Kidney glomerular epithelial cell (primary cell): ENCODE data around the gene AP5B1.
"Not testable (repeated sequence)": the region's sequence is repeated elsewhere in the genome, so short reads cannot be mapped to it uniquely, and the experiment has no call there.

ENCODE experiments used
- DNase-seq: peaks from one replicate; lab custom pipeline; 2025; lab: John Stamatoyannopoulos, UW

AP5B1 gene

DNA sequence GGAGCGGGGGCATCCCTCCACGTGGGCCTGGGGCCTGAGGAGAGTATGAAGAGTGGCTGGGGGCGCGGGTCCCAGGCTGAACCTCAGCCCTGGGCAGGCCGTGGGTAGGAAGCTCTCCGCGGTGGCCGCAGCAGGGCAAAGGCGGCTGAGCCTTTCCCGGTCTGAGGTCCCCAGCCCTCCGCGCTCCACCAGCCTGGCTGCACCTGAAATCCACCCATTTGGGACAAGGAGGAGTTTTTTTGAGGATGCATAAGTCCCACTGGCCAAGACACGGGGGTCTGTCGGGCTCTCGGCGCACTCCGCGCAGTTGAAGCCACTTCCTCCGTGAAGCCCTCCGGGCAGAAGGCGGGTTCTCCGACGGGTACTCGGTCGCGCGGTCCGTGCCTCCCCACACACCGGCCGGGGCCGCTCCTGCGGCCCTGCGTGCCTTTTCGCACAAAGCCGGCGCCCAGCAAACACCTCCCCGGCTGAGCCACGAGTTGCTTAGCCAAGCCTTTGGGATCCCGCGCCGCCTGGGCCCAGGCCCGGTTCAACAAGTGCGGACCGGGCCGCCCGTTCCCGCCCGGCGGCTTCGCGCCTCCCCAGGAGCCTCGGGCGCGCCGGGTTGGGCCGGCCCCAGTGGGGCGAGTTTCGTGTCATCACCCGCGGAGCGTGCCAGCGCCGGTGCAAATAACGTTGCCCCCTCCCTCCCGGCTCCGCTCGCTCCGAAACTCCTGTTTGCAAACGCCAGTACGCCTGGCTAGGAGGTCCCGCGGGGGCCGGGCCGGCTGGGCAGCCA, 5.4 kb upstream of the AP5B1 start:
- DNase-seq, result no peak

DNA sequence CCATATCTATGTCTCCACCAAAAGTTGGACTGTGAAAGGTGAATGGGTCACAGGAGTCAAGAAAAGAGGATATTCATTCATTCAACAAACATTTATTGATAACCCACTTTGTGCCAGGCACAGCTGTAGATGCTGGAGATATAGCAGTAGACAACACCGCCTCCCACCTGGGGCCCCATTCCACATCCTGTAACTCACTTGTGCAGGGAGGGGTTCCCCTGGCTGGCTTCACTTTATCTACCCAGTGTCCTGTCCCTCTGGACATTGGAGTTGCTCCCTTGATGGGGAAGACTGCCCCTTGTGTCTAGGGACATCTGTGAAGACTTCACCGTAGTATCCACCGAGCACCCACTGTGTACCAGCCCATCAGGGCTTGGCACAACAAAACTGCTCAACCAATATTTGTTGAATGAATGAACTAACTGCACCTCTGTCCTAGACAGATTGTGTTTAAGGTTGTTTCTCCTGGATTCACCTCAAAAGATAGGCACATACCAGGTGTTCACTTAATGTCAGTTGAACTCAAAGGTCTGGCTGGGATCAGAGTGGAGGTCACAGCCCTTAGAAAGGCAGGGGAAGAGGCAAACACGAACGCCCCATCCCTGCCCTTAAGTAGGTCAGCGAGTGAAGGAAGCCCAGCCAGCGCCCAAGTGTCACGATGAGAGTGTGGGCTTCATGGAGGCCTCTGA, 4.7 kb upstream of the AP5B1 start:
- DNase-seq, result no peak

DNA sequence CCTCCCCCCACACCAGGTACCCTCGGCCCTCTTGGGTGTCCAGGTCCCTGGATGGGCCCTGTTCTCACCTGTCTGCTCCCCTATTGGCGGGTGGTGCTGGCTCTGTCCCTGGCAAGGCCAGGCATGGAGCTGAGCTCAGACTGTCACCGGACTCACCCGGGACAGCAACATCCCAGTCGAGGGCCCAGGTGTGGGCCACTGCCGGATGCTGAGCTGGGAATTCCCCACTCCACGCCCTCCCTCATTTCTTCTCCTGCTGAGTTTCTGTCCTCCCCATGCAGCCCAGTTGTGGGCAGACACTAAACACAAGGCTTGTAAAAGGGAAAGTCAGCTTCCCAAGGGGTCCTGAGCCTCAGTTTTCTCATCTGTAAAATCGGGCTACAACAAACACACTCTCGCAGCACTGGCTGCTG, 2.0 kb upstream of the AP5B1 start:
- DNase-seq, result no peak

DNA sequence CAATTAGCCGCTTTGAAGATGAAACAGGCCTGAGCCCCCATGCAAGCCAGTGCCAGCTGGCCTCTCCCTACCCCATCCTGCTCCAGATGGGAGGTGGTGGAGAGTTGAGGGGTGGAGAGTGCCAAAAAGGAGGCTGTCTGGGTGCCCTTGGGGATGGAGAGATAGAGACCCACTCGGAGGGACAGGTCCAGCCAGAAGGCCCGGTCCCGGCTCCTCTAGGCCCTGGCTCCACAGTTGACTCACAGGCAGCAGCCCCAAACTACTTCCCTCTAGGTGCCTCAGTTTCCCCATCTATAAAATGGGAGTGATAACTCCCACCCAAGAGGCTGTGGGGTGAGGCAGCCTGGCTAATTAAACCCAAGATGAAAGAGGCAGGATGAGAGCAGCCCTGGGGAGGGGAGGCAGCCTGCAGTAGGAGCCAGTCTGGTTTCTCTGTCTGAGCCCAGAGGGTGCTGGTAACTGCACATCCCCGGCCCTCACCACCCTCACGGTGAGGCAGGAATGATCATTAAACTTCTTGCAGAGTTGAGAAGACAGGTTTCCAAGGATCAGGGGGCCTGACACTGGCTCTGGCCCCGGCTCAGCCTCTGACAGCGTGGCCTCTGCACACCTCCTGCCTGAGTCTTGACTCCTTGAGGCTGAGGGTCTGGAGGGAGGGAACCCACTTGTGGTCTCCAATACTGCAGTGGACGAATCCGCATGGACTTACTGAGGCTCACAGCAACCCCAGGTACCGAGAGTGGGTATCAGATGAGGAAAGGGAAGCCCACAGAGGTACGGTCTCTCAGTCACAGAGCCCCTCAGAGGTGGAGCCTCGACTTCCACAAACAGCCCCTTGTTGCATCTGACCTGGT, 1.4 kb upstream of the AP5B1 start:
- DNase-seq, result no peak

DNA sequence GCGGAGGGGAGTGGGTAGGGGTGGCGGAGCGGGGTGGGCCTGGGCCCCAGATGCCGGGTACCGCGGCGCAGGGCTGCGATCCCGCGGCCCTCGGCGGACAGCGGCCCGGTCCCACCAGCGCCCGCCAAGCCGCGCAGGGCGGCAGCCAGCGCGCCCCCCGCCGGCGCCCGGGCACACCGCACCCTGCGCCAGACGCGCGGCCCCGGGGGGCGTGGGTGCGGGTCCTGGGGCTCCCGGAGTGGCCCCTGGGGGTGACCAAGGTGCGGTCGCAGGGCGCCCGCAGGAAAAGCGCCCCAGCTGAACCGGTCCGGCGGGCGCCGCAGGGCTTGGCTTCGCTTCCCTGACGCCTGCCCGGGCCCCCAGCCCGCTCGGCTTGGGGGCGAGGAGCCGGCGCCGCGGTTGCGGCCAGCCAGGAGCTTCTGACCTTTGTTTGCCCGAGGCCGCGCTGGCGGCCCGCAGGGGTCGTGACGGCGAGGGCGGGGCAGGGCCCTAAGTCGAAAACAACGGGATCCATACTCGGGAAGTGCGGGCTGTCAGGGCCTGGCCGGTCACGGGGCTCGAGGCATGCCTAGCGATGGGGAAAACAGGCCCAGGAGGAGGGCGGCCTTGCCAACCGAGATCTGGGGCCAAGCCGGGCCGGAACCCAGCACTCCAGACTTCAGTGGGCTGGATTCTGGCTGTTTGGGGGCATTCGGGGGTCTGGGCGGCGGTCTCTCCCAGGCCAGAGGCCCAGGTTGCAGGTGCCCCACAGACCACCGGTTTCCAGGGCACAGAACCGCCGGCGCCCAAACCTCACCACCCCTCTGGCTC, 581 bp upstream of the AP5B1 start:
- DNase-seq, result no peak

DNA sequence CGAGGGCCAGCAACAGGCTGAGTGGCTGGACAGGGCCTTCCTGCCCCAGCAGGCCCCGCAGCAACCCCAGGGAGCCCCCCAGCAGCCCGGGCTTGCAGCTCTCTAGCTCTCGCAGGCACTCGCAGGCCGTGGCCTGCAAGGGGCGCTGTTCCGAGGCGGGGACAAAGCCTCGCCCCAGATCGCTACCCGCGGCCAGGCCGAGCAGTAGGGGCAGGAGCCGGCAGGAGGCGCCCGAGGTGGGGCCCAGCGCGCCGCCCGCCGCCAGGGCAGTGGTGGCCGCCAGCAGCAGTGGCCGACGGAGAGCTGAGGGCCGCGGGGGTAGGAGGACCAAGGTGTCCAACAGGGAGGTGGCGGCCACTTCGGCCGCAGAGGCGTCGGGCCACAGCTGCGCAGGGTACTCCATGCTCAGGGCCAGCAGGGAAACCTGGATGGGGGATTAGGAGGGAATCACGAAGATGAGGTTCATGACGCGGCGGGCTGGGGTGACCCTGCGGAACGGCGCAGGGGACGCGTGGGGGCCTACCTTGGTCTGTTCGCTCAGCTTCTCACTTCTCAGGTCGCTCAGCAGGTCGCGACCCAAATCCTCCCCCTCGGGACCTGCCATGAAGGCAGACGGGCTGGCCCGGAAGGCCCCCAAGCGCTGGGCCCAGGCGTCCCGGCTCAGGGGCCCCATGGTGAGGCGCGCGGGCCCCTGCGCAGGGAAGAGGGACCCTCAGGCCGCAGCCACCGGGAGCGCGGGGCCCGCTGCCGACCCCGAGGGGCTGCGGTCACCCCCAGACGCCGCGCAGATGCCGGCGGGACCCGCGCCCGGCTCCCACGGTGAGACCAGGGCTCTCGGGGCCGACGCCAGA, 632 bp downstream of the AP5B1 start:
- DNase-seq, result peak; percentile 65

DNA sequence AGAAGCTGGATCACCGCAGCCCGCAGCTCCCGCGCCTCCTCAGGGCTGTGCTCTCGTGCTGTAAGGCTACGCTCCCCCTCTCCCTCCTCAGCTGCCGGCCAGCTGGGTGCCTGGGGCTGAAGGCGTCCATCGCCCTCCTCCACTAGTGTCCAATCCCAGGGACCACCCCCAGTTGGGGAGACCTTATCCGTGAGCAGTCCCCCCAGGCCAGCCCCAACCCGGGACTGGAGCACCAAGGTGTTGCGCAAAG, 1.2 kb downstream of the AP5B1 start:
- no peak for DNase-seq

DNA sequence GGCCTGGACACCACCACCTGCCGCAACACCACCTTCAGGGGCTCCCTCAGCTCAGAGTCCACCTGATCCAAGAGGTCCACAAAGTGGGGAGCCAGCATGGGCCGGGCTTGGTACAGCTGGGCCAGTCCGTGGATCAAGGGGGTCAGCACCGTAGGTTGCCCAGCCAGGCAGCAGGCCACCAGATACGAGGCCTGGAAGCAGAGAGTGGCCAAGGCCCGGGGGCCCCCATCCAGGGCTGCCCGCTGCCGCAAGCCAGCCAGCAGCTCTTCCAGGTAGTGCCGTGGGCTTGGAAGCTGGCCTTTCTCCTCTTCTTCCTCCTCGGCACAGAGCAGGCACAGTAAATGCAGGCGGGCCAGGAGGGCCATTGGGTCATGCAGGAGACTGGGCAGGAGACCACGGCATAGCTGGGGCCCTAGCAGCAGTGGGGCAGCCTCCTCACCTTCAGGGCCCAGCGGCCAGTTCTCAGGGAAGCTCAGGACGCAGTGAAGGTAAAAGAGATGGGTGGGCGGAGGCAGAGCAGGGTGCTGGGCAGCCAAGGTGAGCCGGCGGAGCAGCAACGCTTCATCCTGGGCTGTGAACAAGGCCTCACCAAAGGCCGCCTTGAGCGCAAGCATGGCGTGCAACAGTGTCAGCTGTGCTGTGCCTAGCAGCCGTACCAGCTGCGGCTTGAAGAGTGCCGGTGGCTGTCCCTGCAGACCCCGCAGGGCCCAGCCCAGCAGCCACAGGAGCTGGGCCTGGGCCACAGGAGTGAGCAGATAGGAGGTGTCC, 1.7 kb downstream of the AP5B1 start:
- no peak for DNase-seq

DNA sequence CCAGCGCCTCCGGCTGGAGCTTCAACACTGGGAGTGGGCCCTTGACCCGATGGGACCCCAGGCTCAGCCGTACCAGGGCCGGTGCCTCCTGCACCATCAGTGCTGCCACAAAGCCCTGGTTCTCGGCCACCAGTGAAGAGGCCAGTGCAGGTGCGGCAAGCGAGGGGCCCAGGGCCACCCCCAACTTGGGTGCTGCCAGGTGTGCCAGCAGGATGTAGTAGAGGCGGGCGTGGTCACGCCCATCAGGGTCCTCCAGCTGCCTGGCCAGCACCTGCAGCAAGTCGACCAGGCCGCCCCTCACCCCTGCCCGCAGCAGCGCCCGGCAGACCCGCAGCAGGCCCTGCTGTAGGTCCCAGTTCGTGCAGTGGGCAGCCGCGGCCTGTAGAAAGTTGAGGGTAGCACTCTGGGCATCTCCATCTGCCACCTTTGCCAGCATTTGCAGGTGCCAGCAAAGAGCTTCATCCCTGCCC, 2.3 kb downstream of the AP5B1 start:
- no peak for DNase-seq

DNA sequence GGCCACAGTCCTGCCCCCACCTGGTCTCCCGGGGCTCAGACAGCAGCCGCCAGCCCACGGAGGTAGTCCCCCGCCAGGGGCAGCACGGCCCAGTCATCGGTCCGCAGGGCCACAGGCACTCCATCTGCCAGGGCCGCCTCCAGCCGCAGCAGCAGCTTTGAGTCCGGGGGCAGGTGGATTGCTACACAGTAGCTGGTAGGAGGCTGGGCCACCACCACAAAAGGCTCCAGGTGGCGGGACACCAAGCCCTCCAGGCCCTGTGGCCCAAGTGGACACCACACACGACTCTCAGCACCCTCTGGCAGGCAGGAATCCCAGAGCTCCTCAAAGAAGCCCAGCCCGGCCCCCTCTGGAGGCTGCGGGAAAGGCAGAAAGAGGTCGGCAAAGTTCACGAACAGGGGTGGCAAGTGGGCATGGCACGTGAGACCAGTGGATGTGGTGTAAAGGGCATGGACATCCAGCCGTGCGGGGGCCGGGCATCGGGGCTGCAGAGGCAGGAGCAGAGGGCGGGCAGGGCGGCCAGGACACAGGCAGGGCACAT, 2.9 kb downstream of the AP5B1 start:
- DNase-seq, result no peak

DNA sequence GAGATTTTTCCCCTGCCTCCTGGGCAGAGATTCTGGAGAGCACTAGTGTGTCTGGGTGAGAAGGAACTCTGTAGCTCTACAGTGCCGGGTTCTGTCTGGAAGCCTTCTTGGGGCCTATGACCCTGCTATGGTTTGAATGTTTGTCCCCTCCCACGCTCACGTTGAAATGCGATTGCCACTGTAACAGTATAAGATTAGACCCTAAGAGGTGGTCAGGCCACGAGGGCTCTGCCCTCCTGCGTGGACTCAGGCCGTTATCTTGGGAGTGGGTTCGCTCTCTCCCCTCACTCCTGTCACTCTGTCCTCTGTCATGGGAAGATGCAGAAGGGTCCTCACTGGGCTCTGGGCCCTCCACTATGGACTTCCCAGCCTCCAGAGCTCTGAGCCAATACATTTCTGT, 3.5 kb downstream of the AP5B1 start:
- no peak for DNase-seq

DNA sequence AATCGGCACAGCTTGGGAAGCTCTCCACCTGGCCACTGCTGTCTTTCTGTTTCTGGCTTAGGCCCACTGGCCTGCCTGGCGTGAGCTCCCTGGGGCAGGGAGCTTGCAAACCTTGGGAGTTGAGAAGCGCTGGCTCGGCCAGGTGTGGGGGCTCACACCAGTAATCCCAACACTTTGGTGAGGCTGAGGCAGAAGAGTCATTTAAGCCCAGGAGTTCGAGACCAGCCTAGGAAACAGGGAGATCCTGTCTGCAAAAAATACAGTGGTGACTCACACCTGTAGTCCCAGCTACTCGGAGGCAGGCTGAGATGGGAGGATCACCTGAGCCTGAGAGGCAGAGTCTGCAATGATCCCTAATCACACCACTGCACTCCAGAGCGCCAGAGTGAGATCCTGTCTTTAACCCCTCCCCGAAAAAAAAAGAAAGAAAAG, 4.0 kb downstream of the AP5B1 start:
- DNase-seq, result no peak

DNA sequence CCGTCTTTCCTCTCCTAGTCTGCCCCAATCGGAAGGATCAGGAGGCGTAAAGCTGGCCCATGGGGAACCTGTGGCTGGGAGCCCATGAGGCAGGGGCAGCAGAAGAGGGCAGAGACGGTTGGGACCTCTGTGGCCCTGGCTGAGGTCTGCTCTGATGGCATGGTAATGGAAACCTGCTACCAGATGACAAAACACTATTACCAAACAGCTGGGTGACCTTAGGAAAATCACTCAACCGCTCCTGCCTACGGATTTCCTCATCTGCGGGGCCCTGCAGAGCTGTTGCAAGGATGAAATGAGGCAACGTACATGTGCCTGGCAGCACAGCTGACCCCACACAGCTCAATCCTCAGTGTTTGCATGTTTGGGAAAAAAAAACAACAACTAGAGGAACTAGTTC, 4.6 kb downstream of the AP5B1 start:
- no peak for DNase-seq

DNA sequence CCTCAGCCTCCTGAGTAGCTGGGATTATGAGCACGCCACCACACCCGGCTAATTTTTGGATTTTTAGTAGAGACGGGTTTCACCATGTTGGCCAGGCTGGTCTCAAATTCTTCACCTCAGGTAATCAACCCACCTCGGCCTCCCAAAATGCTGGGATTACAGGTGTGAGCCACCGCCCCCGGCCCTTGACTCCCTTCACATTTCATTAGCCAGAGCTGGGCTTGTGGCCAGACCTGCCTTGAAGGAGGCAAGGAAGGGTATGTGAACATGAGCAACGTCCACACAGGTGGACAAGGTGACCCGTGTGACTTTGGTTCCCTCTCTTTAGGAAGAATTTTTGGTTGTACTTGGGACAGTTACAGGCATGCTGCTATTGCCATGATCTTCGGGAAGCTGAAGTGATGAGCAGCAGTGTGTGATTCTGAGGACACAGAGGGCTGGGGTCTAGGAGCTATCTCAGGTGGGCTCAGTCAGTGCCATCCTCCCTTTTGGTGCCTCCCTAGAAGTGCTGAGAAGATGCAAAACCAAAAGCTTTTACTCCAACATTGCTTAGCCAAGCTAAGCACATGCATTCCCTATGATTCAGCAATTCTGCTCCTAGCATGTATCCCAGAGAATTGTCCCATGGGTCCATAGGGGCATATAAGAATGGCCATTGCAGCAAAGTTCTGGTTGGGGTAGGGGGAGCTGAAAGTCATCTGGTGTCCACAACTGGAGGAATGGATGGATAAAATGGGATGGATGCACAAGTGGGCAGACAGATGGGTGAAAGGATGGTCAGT, 6.1 kb downstream of the AP5B1 start:
- no peak for DNase-seq

DNA sequence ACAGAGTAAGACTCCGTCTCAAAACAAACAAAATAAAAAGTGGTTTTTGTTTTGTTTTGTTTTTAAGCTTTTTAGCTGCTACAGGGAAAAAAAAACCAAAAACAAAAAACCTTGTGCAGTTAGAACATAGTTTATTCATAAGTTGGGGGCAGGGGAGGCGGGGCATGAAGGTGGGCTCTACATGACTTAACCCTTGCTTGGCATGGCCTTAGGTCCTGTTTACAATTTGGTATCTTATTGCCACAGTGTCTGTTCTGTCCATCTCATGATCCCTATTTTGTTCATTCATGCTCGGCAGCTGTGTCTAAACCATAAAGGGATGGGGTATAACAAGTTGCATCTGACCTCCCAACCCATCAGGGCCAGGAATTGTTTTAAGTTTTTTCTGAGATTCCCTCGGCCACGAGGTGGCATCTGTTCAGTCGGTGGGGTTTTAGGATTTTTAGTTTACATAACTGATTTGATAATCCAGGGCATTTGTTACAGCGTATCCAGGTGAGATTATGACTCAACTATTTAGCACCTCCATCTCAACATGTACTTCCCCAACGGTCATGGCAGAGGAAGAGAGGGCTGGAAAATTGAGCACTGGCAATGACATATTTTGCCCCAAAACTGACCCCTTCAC, 6.9 kb downstream of the AP5B1 start:
- DNase-seq, result no peak

DNA sequence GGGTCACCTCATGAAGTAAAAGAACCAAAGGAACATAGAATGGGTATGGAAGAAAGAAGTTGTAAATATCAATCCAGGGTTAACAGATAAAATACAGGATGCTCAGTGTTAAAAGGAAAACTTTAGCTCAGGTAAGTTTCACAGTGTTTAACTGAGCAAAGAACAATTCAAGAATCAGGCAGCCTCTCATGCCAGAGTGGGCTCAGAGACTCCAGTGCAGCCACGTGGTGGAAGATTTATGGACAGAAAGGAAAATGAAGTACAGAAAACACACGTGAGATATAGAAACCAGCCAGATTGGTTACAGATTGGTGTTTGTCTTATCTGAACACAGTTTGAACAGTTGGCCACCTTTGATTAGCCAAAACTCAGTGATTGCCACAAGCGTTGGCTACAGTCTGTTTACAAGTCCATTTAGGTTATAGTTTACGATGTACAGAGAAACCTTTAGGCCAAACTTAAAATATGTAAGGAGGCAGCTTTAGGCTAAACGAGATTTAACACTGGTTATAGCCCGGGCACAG, 9.1 kb downstream of the AP5B1 start:
- DNase-seq, result no peak

DNA sequence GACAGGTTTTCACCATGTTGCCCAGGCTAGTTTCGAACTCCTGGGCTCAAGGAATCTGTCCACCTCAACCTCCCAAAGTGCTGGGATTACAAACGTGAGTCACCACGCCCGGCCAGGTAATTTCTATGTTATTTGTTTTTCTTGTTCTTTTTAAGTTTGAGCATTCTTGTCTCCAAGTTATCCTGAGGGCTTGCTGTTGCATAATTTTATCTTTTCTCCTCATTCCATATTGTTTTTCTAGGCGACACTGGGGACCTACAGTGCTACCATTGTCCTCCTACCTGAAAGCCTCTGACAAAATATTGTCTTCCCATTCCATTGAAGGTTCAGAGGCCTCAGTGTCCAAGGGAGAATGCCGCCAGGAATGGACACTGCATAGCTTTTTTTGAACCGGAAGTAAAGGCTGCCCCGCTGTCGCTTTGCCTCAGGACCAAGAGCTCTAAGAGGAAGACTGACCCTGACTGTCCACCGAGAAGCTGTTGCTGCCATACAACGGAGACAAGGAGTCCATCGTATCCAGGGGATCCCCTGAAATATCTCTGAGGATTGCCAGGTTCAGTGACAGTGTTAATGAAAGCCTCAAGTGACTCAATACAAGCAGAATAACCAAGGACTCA, 9.7 kb downstream of the AP5B1 start:
- DNase-seq, result no peak

DNA sequence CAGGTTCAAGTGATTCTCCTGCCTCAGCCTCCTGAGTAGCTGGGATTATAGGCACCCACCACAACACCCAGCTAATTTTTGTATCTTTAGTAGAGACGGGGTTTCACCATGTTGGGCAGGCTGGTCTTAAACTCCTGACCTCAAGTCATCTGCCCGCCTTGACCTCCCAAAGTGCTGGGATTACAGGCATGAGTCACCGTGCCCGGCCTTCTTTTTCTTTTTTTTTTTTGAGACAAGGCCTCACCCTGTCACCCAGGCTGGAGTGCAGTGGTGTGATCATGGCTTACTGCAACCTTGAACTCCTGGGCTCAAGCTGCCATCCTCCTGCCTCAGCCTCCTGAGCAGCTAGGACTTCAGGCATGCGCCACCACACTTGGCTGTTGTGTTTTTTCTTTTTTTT, 13.0 kb downstream of the AP5B1 start:
- not testable (repeated sequence) for DNase-seq
